ENCODE measurements around the gene BMPER. TPM values are rescaled to one million over a fixed set of nuclear protein-coding genes. Genes with fewer than 3 reads are reported as not detected.

BMPER gene
- polyA plus RNA-seq, 1 donor from 2014 or later = 2.1 TPM

GRCh38 chr7:34135924-34136323, 230.6 kb downstream of the BMPER start:
- TF ChIP-seq TAF1 (IDR thresholded peaks at IDR 0.05; ENCODE audit: low read depth) (no peak), EP300 (conservative IDR thresholded peaks at IDR 0.05; ENCODE audit: poor library complexity, severe bottlenecking) (no peak), RAD21 (conservative IDR thresholded peaks at IDR 0.05) (no peak), MXI1 (conservative IDR thresholded peaks at IDR 0.05; ENCODE audit: poor library complexity, severe bottlenecking) (no peak), POLR2AphosphoS5 (IDR thresholded peaks at IDR 0.05) (no peak), SMC3 (conservative IDR thresholded peaks at IDR 0.05; ENCODE audit: poor library complexity) (no peak), REST (IDR thresholded peaks at IDR 0.05; ENCODE audit: borderline replicate concordance) (no peak), EZH2 (IDR thresholded peaks at IDR 0.05; ENCODE audit: borderline replicate concordance, insufficient read depth, low read length, poor library complexity, severe bottlenecking) (no peak)
- TF ChIP-seq, protein P1, sequence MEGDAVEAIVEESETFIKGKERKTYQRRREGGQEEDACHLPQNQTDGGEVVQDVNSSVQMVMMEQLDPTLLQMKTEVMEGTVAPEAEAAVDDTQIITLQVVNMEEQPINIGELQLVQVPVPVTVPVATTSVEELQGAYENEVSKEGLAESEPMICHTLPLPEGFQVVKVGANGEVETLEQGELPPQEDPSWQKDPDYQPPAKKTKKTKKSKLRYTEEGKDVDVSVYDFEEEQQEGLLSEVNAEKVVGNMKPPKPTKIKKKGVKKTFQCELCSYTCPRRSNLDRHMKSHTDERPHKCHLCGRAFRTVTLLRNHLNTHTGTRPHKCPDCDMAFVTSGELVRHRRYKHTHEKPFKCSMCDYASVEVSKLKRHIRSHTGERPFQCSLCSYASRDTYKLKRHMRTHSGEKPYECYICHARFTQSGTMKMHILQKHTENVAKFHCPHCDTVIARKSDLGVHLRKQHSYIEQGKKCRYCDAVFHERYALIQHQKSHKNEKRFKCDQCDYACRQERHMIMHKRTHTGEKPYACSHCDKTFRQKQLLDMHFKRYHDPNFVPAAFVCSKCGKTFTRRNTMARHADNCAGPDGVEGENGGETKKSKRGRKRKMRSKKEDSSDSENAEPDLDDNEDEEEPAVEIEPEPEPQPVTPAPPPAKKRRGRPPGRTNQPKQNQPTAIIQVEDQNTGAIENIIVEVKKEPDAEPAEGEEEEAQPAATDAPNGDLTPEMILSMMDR (IDR thresholded peaks at IDR 0.05; ENCODE audit: poor library complexity, severe bottlenecking) = no peak
- Histone ChIP-seq H3K9me2 (ENCODE audit: insufficient read depth, low read length) (no peaks in the 10 kb centered on the region), H3K27ac (ENCODE audit: low read length) (no peak overlapping the region), H3F3A (ENCODE audit: insufficient read depth, low read length, poor library complexity, severe bottlenecking) (no peaks in the 10 kb centered on the region), H3K79me2 (replicated peaks; ENCODE audit: insufficient read depth, low read length) (no peaks in the 10 kb centered on the region), H3K9ac (ENCODE audit: low read length) (no peak overlapping the region), H3K27me3 (ENCODE audit: insufficient read depth, low read depth, low read length) (no peaks in the 10 kb centered on the region), H2AFZ (ENCODE audit: low read depth, low read length) (no peak overlapping the region), H3K9me3 (ENCODE audit: low read length) (no peaks in the 10 kb centered on the region), H3K4me3 (ENCODE audit: low read length) (no peak overlapping the region), H4K20me1 (ENCODE audit: insufficient read depth) (no peaks in the 10 kb centered on the region), H3K36me3 (ENCODE audit: insufficient read depth, low read length) (no peaks in the 10 kb centered on the region), H3K4me2 (ENCODE audit: low read length) (no peak overlapping the region)

DNA sequence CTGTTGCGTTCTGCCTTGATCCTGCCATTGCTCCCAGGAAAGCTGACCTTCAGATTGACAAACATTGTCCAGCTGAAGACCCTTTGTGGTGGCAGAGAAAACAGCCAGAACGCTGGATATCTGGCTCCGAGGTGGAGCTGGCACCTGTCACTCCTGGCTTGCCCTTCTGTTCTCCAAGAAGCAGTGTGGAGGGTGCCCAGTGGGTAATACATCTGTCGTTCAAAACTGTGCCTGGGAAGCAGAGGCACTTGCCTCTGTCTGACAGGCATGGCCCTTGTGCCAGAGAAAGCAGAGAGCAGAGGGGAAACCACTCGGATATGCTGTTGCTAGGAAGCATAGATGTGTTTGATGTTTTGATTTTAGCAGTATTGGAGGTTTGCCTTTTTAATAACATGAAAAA, 231.4 kb downstream of the BMPER start:
- H3F3A ChIP-seq (ENCODE audit: insufficient read depth, low read length, poor library complexity, severe bottlenecking) = no peaks in the 10 kb centered on the region
- H3K4me2 ChIP-seq (ENCODE audit: low read length) = no peak overlapping the region
- no peaks in the 10 kb centered on the region for H3K36me3 ChIP-seq (ENCODE audit: insufficient read depth, low read length)
- H3K4me3 ChIP-seq (ENCODE audit: low read length) = no peak overlapping the region
- TF ChIP-seq POLR2AphosphoS5 (IDR thresholded peaks at IDR 0.05) (no peak), SMC3 (conservative IDR thresholded peaks at IDR 0.05; ENCODE audit: poor library complexity) (no peak), EP300 (conservative IDR thresholded peaks at IDR 0.05; ENCODE audit: poor library complexity, severe bottlenecking) (no peak), REST (IDR thresholded peaks at IDR 0.05; ENCODE audit: borderline replicate concordance) (no peak), RAD21 (conservative IDR thresholded peaks at IDR 0.05) (no peak), TAF1 (IDR thresholded peaks at IDR 0.05; ENCODE audit: low read depth) (no peak), MXI1 (conservative IDR thresholded peaks at IDR 0.05; ENCODE audit: poor library complexity, severe bottlenecking) (no peak), EZH2 (IDR thresholded peaks at IDR 0.05; ENCODE audit: borderline replicate concordance, insufficient read depth, low read length, poor library complexity, severe bottlenecking) (no peak)
- TF ChIP-seq, protein P1 (IDR thresholded peaks at IDR 0.05; ENCODE audit: poor library complexity, severe bottlenecking) = no peak
- no peaks in the 10 kb centered on the region for H4K20me1 ChIP-seq (ENCODE audit: insufficient read depth)
- H3K9me2 ChIP-seq (ENCODE audit: insufficient read depth, low read length) = no peaks in the 10 kb centered on the region
- no peak overlapping the region for H3K27ac ChIP-seq (ENCODE audit: low read length)
- H3K27me3 ChIP-seq (ENCODE audit: insufficient read depth, low read depth, low read length) = no peaks in the 10 kb centered on the region
- H3K79me2 ChIP-seq (replicated peaks; ENCODE audit: insufficient read depth, low read length) = no peaks in the 10 kb centered on the region
- no peak overlapping the region for H3K9ac ChIP-seq (ENCODE audit: low read length)
- H2AFZ ChIP-seq (ENCODE audit: low read depth, low read length) = no peak overlapping the region
- H3K9me3 ChIP-seq (ENCODE audit: low read length) = no peaks in the 10 kb centered on the region

All from neural cell (in vitro differentiated cells).